Measurements from ENCODE around the gene EIF4B. TPM values are rescaled to one million over a fixed set of nuclear protein-coding genes. Genes with fewer than 3 reads are reported as not detected.

Gene EIF4B
- total RNA-seq, 2 donors from 2014 or later, result 596 to 655 TPM

- 94 to 96% methylated on average over 7 to 8 of the region's 8 CpGs for WGBS, 2 experiments (ENCODE audit: insufficient coverage in 1 of 2, insufficient read length in 1 of 2)
- Histone ChIP-seq H3K27ac (ENCODE audit: low read depth, low read length) (no peak overlapping the region), H3K36me3 (ENCODE audit: control insufficient read depth, insufficient read depth, low read length) (peaks cover 85% of the 10 kb centered on the region), H3K4me1 (ENCODE audit: control insufficient read depth, insufficient read depth, low read length) (no peaks in the 10 kb centered on the region), H3K27me3 (ENCODE audit: control insufficient read depth, insufficient read depth, low read length, poor library complexity, severe bottlenecking) (no peaks in the 10 kb centered on the region), H3K4me3 (ENCODE audit: low read length) (no peak overlapping the region), H3K9ac (ENCODE audit: extremely low read depth, low read length, poor library complexity, severe bottlenecking) (no peak overlapping the region), H3K9me3 (ENCODE audit: control insufficient read depth, low read length) (no peaks in the 10 kb centered on the region)
- Mint-ChIP-seq H3K27ac (no peak overlapping the region), H3K4me1 (no peaks in the 10 kb centered on the region), H3K9me3 (no peaks in the 10 kb centered on the region), H3K27me3 (ENCODE audit: insufficient read depth) (no peaks in the 10 kb centered on the region), H3K4me3 (no peak overlapping the region), H3K36me3 (ENCODE audit: low read depth) (peaks cover 80% of the 10 kb centered on the region)
- TF ChIP-seq CTCF (conservative IDR thresholded peaks at IDR 0.05), result no peak
- peak; percentile 27 for DNase-seq
These were observed 28.2 kb downstream of the EIF4B start for GRCh38 chr12:53034459-53034858.

- Histone ChIP-seq H3K4me3 (ENCODE audit: low read length) (no peak overlapping the region), H3K27ac (ENCODE audit: low read depth, low read length) (no peak overlapping the region), H3K4me1 (ENCODE audit: control insufficient read depth, insufficient read depth, low read length) (no peaks in the 10 kb centered on the region), H3K9me3 (ENCODE audit: control insufficient read depth, low read length) (no peaks in the 10 kb centered on the region), H3K36me3 (ENCODE audit: control insufficient read depth, insufficient read depth, low read length) (peaks cover 74% of the 10 kb centered on the region), H3K9ac (ENCODE audit: extremely low read depth, low read length, poor library complexity, severe bottlenecking) (no peak overlapping the region), H3K27me3 (ENCODE audit: control insufficient read depth, insufficient read depth, low read length, poor library complexity, severe bottlenecking) (no peaks in the 10 kb centered on the region)
- Mint-ChIP-seq H3K36me3 (ENCODE audit: low read depth) (peaks cover 79% of the 10 kb centered on the region), H3K4me1 (no peaks in the 10 kb centered on the region), H3K4me3 (no peak overlapping the region), H3K27me3 (ENCODE audit: insufficient read depth) (no peaks in the 10 kb centered on the region), H3K27ac (no peak overlapping the region), H3K9me3 (no peaks in the 10 kb centered on the region)
- no peak for TF ChIP-seq CTCF (conservative IDR thresholded peaks at IDR 0.05)
- DNase-seq, result no peak
- 100% methylated on average over 1 to 3 of the region's 3 CpGs for WGBS, 2 experiments (ENCODE audit: insufficient coverage in 1 of 2, insufficient read length in 1 of 2)
These were observed 30.5 kb downstream of the EIF4B start for GRCh38 chr12:53036802-53037201.

- Histone ChIP-seq H3K9me3 (ENCODE audit: control insufficient read depth, low read length) (no peaks in the 10 kb centered on the region), H3K27ac (ENCODE audit: low read depth, low read length) (no peak overlapping the region), H3K9ac (ENCODE audit: extremely low read depth, low read length, poor library complexity, severe bottlenecking) (no peak overlapping the region), H3K27me3 (ENCODE audit: control insufficient read depth, insufficient read depth, low read length, poor library complexity, severe bottlenecking) (no peaks in the 10 kb centered on the region), H3K4me3 (ENCODE audit: low read length) (no peak overlapping the region), H3K36me3 (ENCODE audit: control insufficient read depth, insufficient read depth, low read length) (peaks cover 47% of the 10 kb centered on the region), H3K4me1 (ENCODE audit: control insufficient read depth, insufficient read depth, low read length) (peaks cover 7% of the 10 kb centered on the region)
- Mint-ChIP-seq H3K27me3 (ENCODE audit: insufficient read depth) (peaks cover 6% of the 10 kb centered on the region), H3K36me3 (ENCODE audit: low read depth) (peaks cover 62% of the 10 kb centered on the region), H3K9me3 (no peaks in the 10 kb centered on the region), H3K27ac (no peak overlapping the region), H3K4me1 (peaks cover 11% of the 10 kb centered on the region), H3K4me3 (no peak overlapping the region)
- WGBS, 2 experiments (ENCODE audit: insufficient coverage in 1 of 2, insufficient read length in 1 of 2), result 89 to 100% methylated on average over 2 to 3 of the region's 4 CpGs
- DNase-seq, result no peak
- no peak for TF ChIP-seq CTCF (conservative IDR thresholded peaks at IDR 0.05)
These were observed 33.6 kb downstream of the EIF4B start for GRCh38 chr12:53039851-53040250.

All from endodermal cell (in vitro differentiated cells).